Activated effector memory CD4-positive, alpha-beta T cell treated with Interleukin-2 at 50 U/mL for 16 hours (primary cell): ENCODE measurements around the gene RNF220.
"Not testable (repeated sequence)": the region's sequence is repeated elsewhere in the genome, so short reads cannot be mapped to it uniquely, and the experiment has no call there.

Source experiments
- DNase-seq: peaks from one replicate; pipeline ENCODE4 v3.0.0-alpha.2; 2020

The RNF220 gene

GRCh38 chr1:44661781-44662682, 257.0 kb downstream of the RNF220 start:
- no peak for DNase-seq

GRCh38 chr1:44662683-44663030, 257.6 kb downstream of the RNF220 start:
- no peak for DNase-seq

DNA sequence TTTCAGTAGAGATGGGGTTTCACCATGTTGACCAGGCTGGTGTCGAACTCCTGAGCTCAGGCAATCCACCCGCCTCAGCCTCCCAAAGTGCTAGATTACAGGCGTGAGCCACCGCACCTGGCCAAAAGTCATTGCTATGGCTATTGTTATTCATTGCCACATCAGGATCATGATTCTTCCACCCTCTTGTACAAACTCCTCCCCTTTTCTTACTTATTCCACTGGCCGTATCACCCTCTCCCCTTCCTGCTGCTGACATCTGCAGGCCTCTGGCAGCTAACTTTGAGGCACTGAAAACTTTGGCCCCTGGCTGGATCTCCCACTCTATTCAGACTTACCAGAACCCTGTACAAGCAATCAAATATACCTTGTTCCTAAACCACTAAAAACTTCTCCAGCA, 258.4 kb downstream of the RNF220 start:
- DNase-seq: no peak

DNA sequence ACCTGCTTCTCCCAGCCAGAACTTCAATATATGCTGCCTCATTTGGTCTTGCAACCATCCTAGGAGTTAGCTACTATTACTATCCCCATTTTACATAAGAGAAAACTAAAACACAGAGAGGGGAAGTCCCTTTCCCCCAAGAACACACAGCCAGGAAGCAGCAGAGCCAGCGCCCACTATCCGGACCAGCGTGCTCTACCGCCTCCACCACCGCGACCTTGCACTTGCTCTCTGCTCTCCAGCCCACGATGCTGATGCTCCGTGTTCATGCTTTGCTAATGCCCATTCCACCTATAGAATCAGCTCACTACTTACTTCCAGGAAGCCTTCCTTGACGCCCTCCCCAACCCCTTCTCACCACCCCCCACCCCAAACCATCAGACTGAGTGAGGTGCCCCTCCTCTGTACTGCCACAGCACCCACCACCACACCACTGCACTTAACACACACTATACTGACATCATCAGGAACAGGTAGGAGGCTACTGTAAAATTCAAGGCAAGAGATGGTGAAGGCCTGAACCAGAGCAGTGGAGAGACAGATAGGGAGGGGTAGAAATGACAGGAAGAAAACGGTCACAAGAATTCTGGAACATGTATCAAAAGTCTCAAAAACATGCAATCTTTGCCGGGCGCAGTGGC, 259.8 kb downstream of the RNF220 start:
- no peak for DNase-seq

DNA sequence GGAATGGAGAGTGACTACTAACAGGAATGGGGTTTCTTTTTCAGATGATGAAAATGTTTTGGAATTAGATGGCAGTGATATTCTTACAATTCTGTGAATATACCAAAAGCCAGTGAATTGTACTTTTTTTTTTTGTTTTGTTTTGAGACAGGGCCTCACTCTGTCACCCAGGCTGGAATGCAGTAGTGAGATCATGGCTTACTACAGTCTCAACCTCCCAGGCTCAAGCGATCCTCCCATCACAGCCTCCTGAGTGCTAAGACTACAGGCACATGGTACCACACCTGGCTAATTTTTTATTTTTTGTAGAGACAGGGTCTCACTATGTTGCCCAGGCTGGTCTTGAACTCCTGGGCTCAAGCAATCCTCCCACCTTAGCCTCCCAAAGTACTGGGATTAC, 261.7 kb downstream of the RNF220 start:
- not testable (repeated sequence) for DNase-seq

DNA sequence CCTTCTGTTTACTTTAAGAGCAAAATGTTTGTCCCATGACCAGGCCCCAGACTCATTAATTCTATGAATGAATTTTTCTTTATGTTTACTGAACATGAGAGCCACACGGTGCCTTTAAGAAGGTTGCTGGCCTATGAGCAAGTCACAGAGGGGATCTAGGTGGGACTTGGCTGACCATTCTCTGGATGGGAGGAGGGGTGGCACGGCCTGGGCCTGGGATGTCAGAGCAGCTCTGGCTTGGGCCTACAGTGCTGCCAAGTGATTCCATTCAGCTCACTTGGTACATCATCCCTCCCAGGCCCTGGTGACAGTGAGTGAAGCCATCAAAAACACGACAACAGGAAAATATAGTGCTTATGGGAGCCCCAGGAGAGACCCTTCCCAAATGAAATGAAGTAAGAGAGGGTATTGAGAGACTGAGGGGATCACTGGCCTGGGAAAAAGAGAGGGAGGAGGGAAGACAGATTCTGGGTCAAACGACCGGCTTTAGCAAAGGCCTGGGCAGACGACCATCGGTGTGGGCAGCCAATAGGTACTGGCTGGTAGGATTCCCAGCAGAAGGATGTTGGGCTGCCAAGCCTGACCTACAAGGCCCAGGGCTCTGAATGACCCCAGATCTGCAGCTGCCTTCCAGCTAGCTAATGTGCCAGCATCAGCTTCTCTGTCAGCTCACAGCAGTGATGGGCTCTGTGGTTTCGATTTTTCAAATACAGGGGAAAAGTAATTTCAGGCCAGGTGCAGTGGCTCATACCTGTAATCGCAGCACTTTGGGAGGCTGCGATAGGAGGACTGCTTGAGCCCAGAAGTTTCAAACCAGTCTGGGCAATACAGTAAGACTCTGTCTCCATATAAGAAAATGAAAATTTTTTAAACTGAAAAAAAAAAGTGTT, 265.9 kb downstream of the RNF220 start:
- no peak for DNase-seq

DNA sequence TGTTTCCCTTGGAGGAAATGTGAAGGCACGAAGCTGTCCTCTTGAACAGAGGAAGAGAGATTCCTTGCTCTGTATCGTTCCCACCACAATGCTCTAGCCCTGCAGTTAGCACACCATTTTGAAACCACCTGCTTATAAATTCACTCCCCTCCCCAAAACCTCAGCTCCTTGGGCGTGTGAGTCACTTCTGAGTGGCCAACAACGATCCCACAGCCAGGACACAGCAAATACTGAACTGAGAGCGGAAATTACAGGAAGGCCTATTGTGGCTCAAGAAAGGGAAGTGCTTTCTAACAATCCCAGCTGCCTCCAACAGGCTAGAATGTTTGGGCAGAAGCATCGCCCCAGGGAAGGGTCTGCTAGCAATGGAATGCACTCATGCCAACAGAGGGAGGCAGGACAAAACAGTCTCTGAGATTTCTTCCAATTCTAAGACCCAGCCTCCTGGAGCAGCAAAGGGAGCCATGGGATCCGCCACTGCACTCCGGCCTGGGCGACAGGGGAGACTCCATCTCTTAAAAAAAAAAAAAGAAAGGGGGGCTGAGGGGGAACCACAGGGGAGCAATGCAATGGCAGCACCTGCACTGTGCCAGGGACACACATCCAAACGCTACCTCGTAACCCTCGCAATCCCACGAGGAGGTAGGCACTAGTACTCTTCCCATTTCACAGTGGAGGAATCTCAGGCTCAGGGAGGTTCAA, 267.4 kb downstream of the RNF220 start:
- no peak for DNase-seq

DNA sequence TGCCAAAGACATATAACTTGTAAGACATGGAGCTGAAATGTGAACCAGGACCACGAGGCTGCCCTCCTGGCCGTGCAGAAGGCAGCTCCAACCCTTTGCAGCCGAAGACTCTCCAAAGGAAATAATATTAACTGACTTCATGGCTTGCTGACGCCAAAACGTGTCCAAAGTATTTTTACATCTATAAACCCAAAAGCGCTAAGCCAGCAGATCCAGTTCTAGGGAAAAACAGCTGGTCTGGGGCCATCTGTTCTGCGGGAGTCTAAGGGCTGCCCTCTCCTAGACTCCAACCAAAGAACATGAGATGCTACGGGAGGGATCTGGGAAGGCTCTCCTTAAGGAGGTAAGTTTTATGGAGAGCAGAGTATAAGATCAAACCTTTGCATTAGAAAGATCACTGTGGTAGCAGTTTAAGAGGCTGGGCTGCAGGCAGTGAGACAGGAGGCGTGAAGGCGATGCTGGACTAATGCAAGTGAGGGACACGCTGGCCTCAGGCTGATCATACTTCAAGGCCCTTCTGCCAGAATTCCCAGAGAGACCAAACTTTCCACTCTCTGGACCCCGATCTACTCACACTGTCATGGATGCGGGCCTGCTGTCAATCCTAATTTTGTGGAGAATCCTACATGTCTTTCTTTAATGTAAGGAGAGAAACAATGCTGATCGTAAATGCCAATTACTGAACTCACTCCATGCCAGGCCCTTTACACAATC, 268.1 kb downstream of the RNF220 start:
- DNase-seq: no peak

- no peak for DNase-seq
Measured at GRCh38 chr1:44673675-44674112, 268.6 kb downstream of the RNF220 start.

GRCh38 chr1:44674113-44675000, 269.3 kb downstream of the RNF220 start, which contains the start of the genes ARMH1 and TMEM53:
ARMH1 (plus strand) TSS chr1:44674714; CDS start chr1:44689698, 14,984 bp downstream.
TMEM53 (minus strand) TSS chr1:44674481; CDS start chr1:44674391, 90 bp downstream.
- peak; percentile 96 for DNase-seq

DNA sequence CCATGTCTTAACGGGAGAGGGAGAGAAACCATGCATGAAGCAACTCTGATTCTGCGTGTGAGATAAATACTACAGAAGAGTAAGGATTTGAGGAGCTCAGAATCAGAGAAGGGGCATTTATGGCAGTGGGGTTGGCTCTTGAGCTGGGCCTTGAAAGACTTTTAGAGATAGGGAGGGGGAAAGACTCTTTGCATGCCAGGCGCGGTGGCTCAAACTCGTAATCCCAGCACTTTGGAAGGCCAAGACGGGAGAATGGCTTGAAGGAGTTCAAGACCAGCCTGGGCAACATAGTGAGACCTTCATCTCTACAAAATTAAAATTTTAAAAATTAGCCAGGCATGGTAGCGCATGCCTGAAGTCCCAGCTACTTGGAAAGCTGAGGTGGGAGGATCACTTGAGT, 270.1 kb downstream of the RNF220 start:
- no peak for DNase-seq

DNA sequence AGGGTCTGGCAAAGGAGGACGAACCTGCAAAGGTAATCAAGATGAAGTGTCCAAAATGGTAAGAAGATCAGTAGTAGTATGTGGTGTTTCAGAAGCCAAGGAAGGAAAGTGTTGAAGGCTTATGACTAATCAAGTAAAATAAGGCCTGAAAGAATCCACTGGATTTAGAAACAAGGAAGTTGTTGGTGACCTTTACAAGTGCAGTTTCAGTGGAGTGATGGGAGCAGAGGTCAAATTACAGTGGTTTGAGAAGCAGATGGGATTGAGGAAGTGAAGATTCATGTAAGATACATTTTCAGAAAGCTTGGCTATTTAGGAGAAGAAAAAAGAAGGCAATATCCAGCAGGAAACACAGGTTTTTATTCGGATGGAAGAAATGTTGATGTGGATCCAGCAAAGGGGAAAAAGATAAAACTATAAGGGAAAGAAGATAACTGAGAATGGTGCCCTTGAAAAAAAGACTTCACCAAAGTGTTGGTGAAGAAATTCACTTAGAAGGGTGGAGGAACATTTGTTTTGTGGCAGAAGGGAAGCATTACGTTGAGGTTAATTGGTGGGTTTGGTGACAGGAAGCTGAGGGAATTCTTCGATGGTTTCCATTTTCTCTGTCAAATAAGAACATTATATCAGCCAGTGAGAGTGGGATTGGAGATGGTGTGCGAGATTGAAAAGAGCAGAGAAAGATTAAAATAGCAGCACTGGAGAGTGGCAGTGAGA, 271.6 kb downstream of the RNF220 start:
- DNase-seq: no peak

- DNase-seq: no peak
Measured at GRCh38 chr1:44677201-44677766, 272.2 kb downstream of the RNF220 start.

GRCh38 chr1:44678120-44678519, 273.1 kb downstream of the RNF220 start:
- DNase-seq: no peak

DNA sequence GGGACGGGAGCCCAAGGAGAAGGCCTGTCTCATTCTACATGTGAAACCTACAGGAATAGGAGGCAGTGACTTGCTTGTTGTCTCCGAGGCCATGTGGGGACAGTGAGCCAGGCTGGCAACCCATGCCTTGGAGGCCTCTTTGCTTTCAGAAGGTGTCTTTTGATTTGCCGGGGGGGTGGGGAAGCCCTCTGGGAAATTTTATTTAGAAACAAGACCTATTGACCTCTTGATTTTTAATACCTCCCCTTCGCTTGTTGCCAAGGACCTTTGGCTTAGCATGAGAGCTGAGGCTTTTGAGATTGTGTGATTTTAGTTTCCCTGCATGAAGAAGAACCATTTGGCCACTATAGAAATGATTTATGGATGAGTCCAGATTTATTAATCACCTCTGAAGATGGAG, 273.6 kb downstream of the RNF220 start:
- DNase-seq: no peak

DNA sequence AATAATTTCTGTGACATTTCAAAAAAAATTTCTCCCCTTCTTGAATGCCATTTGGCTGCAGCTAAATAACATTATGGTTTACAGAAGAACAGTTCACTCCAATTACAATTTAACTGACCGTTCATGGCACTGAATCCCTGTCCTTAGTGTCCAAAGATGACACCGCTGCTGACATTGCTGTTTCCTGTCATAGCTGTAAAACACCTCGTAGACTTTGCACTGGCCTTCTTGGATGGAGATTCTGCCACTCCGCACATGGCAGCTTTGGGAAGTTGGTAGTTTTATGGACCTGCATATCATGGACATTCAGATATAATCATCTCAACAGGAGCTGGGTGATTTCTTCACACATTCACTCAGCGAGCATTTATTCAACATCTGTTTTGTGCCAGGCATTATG, 274.4 kb downstream of the RNF220 start:
- DNase-seq: no peak

GRCh38 chr1:44681905-44682882, 277.1 kb downstream of the RNF220 start:
- DNase-seq: no peak

- DNase-seq: no peak
Measured at GRCh38 chr1:44682883-44683265, 277.8 kb downstream of the RNF220 start.
